GM19043 (cell line): ENCODE measurements around the gene ASIC2.

ENCODE experiments used
- ATAC-seq: cut with Tn5 transposase; IDR thresholded peaks from one replicate; pipeline ENCODE4 v1.9.1; 2021; ENCODE audit warnings: low read depth; ENCODE audit not compliant: unreplicated experiment

Gene ASIC2

DNA sequence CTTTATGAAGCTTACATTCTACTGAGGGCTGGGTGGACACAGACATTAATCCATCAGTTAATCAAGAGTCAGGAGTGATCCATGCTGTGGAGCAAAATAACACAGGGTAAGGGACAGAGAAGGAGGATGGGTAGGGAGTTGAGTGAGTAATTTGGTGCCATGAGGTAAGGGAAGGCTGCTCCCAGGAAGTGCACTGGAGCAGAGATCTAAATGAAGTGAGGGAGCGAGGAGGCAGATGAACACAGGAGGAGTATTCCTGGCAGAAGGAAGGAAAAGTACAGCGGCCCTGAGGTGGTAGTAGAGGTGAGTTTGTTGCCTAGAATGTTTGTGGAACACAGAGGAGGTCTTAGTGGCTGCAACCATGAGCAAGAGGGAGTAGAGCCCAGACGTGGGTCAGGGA is 34.8 kb downstream of the ASIC2 start:
- ATAC-seq = no peak

DNA sequence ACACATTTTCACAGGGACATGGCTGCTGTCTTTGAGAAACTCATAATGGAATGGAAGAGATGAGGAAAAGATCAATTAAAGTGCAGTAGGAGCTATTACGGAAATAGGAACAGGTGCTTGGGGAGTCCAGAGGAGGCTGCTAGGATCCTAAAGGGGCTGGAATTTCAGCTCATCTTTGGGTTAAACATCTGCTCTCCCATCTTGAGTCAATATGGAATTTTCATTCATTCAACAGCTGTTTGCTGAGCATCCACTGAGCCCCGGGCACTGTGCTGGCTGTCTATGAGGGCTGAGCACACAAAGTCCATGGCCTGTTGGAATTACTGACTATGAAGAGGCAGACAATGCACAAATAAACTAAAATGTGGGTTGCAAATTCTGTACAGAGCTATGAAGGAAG is 47.9 kb downstream of the ASIC2 start:
- ATAC-seq = no peak

DNA sequence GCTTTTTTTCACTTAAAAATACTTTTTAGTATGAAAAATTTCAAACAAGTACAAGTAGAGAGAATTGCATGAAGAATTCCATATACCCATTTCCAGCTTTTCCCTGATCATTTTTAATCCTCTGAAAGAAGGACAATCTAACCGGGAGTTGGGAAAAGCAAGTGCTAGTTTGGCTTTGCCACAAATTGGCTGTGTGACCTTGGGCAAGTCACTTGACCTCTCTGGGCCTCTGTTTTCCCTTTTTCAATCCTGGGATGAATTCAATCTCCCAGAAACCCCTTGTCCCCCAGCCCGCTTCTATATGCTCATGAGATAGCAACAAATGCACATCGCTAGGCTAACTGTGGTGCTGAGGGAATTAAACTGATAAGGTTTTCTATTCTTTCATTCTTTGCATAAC is 49.4 kb downstream of the ASIC2 start:
- no peak for ATAC-seq

DNA sequence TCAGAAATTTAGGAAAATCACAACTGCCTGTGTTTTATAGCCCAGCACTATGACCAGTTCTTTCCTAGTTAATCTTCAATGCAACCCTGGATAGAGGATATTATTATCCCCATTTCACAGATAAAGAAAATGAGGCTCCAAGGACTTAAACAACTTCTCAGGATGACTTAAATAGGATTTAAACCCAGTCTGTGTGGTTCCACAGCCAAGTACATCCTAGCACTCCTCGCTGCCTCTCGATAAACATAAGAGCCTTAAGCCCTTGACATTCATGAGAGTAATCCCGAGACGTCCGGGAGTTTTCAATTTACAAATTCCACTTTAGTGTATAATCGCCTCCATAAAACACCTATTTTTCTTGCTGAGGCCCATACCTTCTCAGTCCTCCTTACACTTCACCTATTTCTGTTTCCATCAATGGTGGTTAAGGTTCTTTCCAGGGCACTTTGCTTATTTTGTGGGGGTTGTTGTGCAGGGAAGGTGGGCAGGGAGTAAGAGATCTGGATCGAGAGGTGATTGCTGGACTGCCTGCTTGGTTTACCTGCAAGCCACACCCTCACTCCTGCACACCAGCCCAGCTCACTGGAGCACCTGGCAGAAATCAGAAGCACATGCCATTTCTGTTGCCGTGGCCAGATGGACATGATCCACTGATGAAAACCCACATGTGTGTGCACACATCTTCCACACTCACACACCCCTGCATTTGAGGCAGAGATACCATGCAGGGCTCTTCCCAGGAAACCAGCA is 50.5 kb downstream of the ASIC2 start:
- ATAC-seq = no peak

DNA sequence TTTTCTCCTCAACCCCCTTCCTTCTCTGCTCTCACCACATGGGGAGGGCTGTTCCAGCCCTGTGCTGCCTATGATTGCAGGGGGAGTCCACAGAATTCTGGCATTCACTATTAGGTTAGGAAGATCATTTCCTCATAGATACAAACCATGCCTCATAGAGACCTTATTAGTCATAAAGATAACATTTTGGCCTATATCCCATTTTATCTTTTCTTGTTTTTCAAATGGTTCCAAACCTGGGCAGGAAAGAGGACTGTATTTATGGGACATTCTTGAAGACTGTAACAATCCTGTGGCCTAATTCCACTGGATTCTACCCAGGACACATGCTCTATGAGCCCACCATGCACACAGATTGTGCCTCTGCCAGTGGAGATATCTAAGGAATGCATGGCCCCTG is 51.7 kb downstream of the ASIC2 start:
- ATAC-seq = no peak

DNA sequence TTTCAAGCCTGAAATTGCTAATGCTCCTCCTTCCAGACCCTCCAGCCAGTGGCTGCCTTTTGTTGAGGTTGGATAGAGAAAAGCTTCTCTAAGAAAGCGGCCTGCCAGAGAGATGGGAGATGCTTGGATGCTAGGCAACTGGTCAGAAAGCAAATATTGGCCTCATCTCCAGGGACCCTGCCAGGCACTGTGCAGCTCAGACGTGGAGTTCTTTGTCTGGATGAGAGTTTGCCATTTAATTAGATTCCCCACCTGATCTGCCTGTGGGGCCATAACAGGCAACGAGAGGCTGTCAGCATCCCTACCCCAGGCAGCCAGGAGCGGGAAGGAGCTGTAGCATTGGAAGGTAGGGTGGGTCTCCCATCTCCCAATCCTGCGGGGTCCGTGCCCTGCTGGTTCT is 52.7 kb downstream of the ASIC2 start:
- ATAC-seq = no peak

DNA sequence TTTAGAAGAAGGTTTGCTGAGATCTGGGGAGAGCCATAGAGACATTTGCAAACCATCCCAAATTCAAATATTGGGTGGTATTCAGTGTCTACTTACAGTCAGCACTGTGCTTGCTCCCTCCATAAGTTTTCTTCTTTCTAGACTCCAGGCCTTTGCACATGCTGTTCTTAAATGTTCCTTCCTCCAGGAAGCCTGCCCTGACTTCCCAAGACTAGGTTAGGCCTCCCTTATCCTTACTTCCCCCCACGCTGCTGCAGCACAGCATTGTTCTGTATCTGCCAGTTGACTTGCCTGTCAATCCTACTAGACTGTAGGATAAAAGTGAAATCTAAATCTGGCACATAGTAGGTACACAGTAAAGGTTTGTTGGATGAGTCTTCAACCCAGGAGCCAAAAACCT is 53.4 kb downstream of the ASIC2 start:
- no peak for ATAC-seq

DNA sequence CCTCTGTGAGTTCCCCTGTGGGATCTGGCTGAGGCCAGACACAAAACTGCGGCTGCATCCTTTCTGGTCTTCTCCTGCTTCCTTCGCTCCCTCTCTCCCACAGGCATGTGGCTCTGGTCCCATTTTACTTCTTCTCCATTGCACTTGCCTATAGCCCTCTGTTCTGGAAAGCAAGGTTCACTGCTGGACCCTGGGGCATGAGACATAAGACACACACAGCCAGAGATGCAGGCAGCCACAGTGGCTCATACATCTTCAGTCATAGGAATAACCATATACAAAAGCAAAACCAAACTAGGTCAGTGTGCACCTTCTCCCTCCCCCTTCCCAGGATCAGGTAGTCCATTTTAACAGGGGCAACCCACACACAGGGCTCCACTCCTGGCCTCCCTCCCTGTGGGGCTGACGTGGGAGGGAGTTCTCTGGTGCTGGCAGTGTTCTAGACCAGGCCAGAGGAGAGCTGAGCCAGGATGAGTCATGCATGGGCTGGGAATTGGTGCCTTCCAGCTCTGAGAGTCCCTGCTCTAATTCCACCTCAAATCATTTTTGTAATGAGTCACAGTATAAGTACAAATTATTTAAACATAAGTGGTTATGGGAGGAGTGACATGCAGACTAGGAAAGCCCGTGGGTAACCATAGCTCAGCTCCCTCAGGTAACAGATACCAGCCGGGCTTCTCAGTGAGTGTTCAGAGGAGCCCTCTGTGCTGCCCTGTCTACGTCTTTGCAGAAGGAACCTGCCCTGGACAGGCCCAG is 58.0 kb downstream of the ASIC2 start:
- ATAC-seq = no peak

DNA sequence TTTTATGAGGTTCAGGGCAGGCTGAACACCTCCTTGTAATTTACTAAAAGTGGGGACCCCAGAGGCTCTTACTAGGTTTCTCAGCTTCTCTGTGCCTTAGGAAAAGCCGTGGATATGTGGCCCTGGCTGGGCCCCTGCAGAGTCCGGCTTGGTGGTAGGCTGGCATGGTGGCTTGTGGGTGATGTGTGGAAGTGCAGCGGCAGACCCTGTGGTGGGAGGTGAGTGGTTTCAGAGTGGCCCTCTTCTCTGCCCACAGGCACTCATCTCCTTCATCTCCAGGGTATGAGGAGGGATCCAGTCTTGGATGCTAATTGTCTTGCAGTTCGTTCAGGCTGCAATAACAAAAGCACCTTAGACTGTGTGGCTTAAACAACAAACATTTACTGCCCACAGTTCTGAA is 58.9 kb downstream of the ASIC2 start:
- ATAC-seq = no peak

DNA sequence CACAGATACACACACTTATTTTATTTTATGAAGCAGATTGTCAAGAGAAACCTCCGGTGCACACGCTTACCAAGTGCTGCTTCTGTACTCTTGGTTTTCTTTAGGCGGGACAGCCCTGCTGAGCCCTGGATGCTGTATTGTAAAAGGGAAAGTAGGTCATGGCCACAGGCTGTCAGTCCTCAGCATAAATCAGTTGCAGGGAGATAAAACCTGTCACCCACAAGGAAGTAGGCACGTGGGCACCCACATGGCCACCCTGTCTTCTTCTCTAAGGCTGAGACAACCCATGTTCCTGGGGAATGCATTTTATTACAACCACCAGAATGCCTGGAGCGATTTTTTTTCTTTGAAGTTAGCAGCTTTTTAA is 59.3 kb downstream of the ASIC2 start:
- ATAC-seq = no peak

DNA sequence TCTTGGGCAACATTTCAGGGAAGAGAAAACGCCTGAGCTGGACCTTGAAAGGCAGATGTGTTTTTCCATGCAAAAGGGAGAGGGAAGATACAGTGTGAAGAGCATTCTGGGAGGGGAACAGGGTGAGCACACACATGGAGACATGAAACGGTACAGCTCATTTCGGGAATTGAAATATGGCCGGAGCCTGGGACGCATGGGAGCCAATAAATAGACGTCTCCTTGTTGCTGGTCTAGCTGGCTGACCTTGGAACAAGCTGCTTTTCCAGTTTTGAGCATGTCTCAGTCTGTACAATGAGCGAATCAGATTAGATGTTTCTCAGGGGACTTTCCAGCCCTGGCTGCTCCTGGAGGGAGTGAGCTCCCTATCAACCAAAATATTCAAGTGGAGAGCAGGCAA is 63.6 kb downstream of the ASIC2 start:
- ATAC-seq = no peak

DNA sequence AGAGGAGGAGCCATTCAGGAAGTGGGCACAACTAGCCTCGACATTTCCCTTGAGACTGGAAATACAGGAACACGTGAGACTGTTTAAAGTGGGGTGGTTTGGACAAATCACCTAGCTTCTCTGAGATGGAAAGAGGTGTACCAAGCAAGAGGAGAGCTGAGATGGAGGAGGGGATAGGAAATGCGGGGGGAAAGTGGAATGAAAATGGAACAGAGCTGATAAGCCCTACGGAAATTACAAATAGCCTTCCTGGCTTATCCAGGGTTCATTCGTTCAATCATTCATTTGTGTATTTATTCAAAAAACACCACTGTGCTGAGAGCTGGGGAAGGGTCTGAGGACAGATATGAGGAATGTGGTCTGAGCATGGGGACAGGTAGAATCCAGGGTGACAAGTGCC is 64.1 kb downstream of the ASIC2 start:
- no peak for ATAC-seq

DNA sequence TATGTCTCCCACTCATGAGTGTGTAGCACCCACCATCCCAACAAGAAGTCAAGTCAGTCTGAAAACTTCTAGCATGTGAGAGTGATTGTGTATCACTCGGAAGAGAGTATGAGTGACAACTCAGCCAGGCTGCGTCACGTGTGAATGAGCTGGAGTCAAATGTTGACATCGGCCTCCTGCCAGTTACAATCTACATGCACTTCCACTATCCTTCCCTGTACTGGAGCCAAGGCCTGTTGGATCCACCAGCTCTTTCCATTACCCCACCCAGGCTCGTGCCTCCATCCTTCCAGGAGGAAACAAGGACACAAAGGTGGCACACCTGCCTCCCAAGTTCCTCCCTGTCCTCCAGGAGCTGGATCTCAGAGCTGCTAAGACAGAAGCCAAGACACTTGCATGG is 64.5 kb downstream of the ASIC2 start:
- no peak for ATAC-seq

DNA sequence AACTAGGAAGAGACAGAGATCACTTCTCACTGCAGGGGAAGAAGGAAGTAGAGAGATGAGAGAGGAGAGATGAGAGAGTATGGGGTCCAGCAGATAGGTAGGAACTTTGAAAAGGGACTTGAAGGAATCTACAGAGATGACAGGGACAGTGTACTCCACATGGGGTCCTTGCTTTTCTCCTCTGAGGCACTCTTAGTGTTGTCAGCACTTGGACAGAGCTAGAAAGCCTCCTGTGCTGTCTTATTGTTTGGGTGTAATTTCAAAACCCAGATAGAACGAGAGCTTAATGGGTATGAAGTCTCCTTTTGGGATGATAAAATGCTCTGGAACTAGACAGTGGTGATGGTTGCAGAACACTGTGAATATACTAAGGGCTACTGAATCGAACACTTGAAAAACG is 65.2 kb downstream of the ASIC2 start:
- ATAC-seq = no peak

DNA sequence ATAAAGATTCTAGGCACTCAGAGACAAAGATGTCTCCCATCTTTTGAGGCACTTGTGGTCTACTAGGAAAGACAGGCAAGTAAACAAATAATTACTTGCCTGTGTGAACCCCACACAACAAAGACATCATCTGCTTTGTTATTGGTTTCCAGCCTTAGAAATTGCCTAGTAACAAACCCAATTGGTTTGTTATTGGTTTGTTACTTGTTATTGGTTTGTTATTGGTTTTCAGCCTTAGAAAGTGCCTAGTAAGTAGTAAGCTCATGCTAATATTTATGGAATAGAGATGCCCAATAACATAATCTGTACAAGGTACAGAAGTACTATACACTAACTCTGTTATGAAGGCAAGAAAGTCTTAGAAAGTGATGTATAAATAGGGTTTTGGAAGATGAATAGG is 67.1 kb downstream of the ASIC2 start:
- ATAC-seq = no peak

DNA sequence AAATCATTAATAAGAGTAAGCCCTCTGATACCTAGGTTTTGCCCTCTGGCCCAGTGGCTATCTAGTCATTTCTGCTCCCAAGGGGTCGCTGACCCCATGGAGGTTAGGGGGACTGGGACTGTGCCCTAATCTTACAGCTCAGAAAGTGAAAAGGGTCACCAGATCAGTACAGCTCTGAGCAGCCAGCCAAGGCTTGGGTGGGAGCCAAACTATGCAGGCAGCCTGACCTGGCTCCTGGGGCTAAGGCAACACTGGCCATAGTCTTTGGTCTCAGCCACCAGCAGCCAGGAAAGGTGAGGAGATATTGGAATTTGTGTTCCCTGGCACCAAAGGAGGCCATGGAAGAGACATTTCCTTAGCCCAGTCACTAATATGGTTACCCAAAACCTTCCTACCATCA is 67.6 kb downstream of the ASIC2 start:
- no peak for ATAC-seq

DNA sequence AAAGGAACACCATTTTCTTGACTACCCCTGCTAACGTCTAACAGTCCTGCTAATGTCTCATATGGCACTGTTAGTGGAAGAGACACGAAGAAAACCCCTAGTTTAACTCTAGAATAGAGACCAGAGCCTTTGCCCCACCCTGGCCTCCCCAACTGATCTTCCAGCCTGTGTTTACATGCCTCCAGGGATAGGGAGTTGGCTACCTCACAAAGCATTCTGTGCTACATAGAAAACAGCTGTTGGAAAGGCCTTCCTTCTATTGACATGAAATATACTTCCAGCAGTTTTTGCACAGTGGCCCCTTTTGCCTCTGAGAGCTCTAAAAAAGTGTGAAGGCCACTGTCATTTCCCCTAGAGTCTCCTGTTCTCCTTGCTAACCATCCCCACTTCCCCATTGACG is 73.1 kb downstream of the ASIC2 start:
- no peak for ATAC-seq

DNA sequence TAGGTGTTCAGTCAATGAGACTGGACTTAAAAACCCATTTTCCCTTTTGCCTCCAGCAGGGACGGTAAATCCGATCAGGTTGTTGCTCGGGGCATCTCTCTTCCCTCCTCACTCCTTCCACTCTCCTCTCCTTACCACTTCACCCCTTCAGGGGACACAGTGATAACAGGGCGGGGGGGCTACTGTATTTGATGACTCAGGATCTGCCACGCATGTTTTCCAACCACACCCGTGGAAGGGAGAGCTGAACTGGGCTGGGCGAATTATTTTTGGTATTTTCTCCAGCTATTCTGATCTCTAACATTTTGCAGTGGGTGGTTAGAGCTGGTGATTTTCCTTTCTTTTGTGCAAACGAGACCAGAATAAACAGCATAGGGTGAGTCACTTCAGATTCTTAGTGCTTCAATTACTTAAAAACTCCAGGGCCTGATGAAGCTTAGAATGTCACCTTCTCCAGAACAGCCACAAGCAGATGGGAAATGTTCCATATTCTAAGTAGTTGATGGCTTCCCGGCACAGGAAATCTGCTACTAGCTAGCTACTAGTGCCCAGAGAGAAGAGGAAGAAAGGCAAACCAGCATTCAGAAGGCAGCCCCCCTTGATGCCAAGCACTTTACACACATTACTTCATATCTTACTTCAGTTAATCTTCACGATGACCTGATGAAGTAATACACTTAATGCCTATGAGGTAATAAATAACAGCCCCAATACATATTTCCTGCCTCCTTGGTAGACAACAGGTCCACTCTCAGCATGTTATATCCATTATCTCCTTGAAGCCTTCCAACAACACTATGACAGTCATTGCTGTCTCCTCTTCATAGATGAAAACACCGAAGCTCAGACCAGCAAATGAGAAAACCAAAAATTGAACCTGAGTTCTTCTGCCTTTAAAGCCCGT is 74.1 kb downstream of the ASIC2 start:
- ATAC-seq = no peak

DNA sequence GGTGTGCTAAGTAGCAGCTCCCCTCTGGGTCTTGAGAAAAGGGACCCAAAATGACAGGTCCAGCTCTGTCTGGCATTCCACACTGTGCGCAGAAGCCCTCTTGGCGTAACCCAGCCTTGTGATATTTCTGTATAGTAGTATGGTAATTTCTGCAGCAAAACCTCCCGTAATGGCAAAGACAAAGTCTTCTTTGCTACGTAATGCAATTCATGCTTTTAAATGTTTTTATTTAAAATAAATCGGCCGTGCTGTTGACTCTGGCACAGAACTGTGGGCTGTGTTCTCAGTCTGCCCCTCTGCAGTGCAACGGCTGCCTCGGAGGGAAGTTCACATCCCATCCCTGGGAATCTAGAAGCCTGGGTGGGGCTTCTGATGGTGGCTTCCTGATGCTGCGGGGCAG is 75.2 kb downstream of the ASIC2 start:
- no peak for ATAC-seq

DNA sequence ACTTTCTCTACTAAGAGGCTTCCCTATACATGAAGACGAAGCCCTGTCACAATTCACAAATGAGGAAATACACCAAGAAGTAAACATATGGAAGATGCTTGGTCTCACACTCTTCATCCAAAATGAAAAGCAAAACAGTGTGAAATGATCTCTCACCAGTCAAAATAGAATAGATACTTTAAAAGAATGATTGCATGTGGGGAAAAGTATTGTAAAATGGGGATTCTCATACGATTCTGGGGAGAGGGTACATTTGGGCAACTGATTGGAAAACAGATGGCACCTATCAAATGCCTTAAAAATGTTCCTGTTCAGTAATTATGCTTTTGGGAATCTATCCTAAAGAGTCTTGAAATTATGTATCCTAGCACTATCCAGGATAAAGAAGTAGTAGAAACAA is 78.1 kb downstream of the ASIC2 start:
- no peak for ATAC-seq

DNA sequence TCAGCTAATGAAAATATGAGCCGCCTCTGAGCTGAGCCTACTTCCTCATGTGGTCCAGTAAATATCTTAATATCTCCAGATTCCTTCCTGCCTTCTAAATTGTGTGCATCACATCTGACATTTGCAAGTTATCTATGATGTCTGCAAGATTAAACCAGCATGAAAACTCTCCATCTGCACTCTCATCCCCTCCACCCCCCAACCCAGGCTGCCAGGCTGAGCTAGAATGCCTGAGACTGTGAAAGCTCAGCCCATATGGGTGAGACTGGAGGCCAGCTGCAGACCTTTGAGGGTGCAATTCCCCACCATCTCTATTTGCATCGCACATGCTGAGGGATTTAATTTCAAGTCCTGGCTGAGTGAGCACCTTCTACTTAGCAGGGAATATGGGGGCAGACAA is 82.8 kb downstream of the ASIC2 start:
- no peak for ATAC-seq
